CD14-positive monocyte (primary cell): ENCODE data around the gene PGP. TPM values are rescaled to one million over a fixed set of nuclear protein-coding genes. Genes with fewer than 3 reads are reported as not detected.

Experiments
- DNase-seq, 3 donors: peaks; one replicate each; pipeline ENCODE4 v3.0.0-alpha.2; 2011 to 2022
- H2AFZ ChIP-seq: 2 replicates; pipeline ENCODE4 v1.6.0; 2012; ENCODE audit warnings: mild to moderate bottlenecking, low read depth, low read length, inconsistent platforms; ENCODE audit not compliant: insufficient read depth, poor library complexity, severe bottlenecking
- H3K27ac ChIP-seq, 2 donors: 1 replicate in 1 of 2; 2 replicates in 1 of 2; pipeline ENCODE4 v1.5.1; 2012 to 2013; ENCODE audit warnings: low read length in 2 of 2, control low read depth in 1 of 2, inconsistent platforms in 1 of 2, low read depth in 1 of 2, mild to moderate bottlenecking in 1 of 2
- H3K27me3 ChIP-seq, 2 donors: one replicate each; pipeline versions ENCODE4 v1.6.0 to v1.6.1; 2011 to 2013; ENCODE audit warnings: low read length in 2 of 2; ENCODE audit not compliant: control insufficient read depth in 2 of 2, insufficient read depth in 2 of 2
- H3K36me3 ChIP-seq, 2 donors: replicated peaks in 1 of 2; 1 replicate in 1 of 2; 2 replicates in 1 of 2; pipeline versions ENCODE4 v1.5.1 to v1.6.1; 2012 to 2013; ENCODE audit warnings: low read length in 2 of 2, control low read depth in 1 of 2, inconsistent platforms in 1 of 2, mild to moderate bottlenecking in 1 of 2; ENCODE audit not compliant: insufficient read depth in 2 of 2, control insufficient read depth in 1 of 2
- H3K4me1 ChIP-seq, 2 donors: 1 replicate in 1 of 2; 2 replicates in 1 of 2; pipeline versions ENCODE4 v1.5.1 to v1.6.1; 2012 to 2013; ENCODE audit warnings: low read length in 2 of 2, control low read depth in 1 of 2, inconsistent platforms in 1 of 2, mild to moderate bottlenecking in 1 of 2, moderate library complexity in 1 of 2; ENCODE audit not compliant: insufficient read depth in 2 of 2, control insufficient read depth in 1 of 2
- H3K4me2 ChIP-seq: replicated peaks from 2 replicates; pipeline ENCODE3; 2012; ENCODE audit warnings: low read length, moderate library complexity, mild to moderate bottlenecking; ENCODE audit not compliant: poor library complexity, severe bottlenecking; ENCODE audit errors: extremely low read depth
- H3K4me3 ChIP-seq, 3 experiments: fragments of 200-600 bp in 1 of 3; sonication (generic) in 1 of 3; replicated peaks in 1 of 3; 1 replicate in 2 of 3; 2 replicates in 1 of 3; pipeline ENCODE4 v1.5.1; 2011 to 2013; ENCODE audit warnings: low read length in 3 of 3, mild to moderate bottlenecking in 3 of 3, control low read depth in 2 of 3, low read depth in 2 of 3, inconsistent platforms in 1 of 3, moderate library complexity in 1 of 3
- H3K79me2 ChIP-seq: 2 replicates; pipeline ENCODE4 v1.6.0; 2012; ENCODE audit warnings: mild to moderate bottlenecking, control low read depth, inconsistent platforms, low read length, moderate library complexity; ENCODE audit not compliant: insufficient read depth
- H3K9ac ChIP-seq: 2 replicates; pipeline ENCODE4 v1.6.0; 2017; ENCODE audit warnings: low read length, mild to moderate bottlenecking; ENCODE audit not compliant: insufficient read depth, poor library complexity, severe bottlenecking
- H3K9me3 ChIP-seq, 2 donors: replicated peaks in 1 of 2; 1 replicate in 1 of 2; 2 replicates in 1 of 2; pipeline versions ENCODE4 v1.5.1 to v1.6.1; 2012 to 2013; ENCODE audit warnings: low read length in 2 of 2, control low read depth in 1 of 2; ENCODE audit not compliant: control insufficient read depth in 1 of 2, insufficient read depth in 1 of 2
- H4K20me1 ChIP-seq: 2 replicates; pipeline ENCODE4 v1.6.0; 2012; ENCODE audit warnings: mild to moderate bottlenecking, low read length, control low read depth, moderate library complexity; ENCODE audit not compliant: insufficient read depth
- H3K27ac Mint-ChIP-seq, 7 donors: one replicate each; pipeline ENCODE4 v1.8.0; 2020; ENCODE audit warnings: mild to moderate bottlenecking in 7 of 7, mixed read lengths in 7 of 7, moderate library complexity in 6 of 7, inconsistent platforms in 2 of 7
- H3K27me3 Mint-ChIP-seq, 3 donors: one replicate each; pipeline ENCODE4 v1.8.0; 2021 to 2022; ENCODE audit warnings: low read depth in 3 of 3, mild to moderate bottlenecking in 3 of 3, mixed read lengths in 3 of 3, moderate library complexity in 3 of 3, inconsistent platforms in 1 of 3
- H3K36me3 Mint-ChIP-seq, 2 donors: one replicate each; pipeline ENCODE4 v1.8.0; 2020; ENCODE audit warnings: mixed read lengths in 2 of 2, inconsistent platforms in 1 of 2, mild to moderate bottlenecking in 1 of 2
- H3K4me1 Mint-ChIP-seq: one replicate; pipeline ENCODE4 v1.8.0; 2020; ENCODE audit warnings: mild to moderate bottlenecking, mixed read lengths
- H3K4me3 Mint-ChIP-seq, 2 donors: one replicate each; pipeline ENCODE4 v1.8.0; 2020; ENCODE audit warnings: mild to moderate bottlenecking in 2 of 2, mixed read lengths in 2 of 2, moderate library complexity in 1 of 2
- H3K9me3 Mint-ChIP-seq, 7 donors: one replicate each; pipeline ENCODE4 v1.8.0; 2020 to 2022; ENCODE audit warnings: mixed read lengths in 7 of 7, mild to moderate bottlenecking in 6 of 7, moderate library complexity in 6 of 7, inconsistent platforms in 2 of 7
- CTCF ChIP-seq: fragments of 200-600 bp; IDR thresholded peaks from one replicate; pipeline ENCODE4 v1.8.0; 2022; ENCODE audit warnings: antibody characterized with exemption, mild to moderate bottlenecking
- WGBS: methylation state at CpG from one replicate; pipeline ENCODE4 v1.1.5; 2013; ENCODE audit warnings: missing lambda C conversion rate; ENCODE audit not compliant: insufficient coverage; 5-methylcytosine and 5-hydroxymethylcytosine counted together
- intact Hi-C, 2 donors: fragments of 100-400 bp; cut with micrococcal nuclease; formaldehyde crosslinking; loops; one replicate each; pipeline versions ENCODE4 v1.15.0 to v1.15.1; 2023
- polyA plus RNA-seq, 3 donors: library from polyadenylated mRNA; depleted of rRNA in 1 of 3; unstranded in 2 of 3; stranded (reverse) in 1 of 3; fragments of 300-500 nt in 2 of 3; fragments of >200 nt in 1 of 3; fragmentation: Illumina TruSeq in 2 of 3; gene quantifications; 1 replicate in 2 of 3; 2 replicates in 1 of 3; pipeline ENCODE4 v1.2.3, GENCODE V29; 2012 to 2021

The PGP gene
- polyA plus RNA-seq, 3 donors: 7.2 to 20.2 (median 19.2) TPM

- Histone ChIP-seq H3K4me3 (no peak overlapping the region), H3K9me3 (no peaks in the 10 kb centered on the region), H3K9ac (no peak overlapping the region), H3K4me1 (peaks cover 7 to 9% of the 10 kb centered on the region in 2 donors), H3K36me3 (peaks cover 58 to 72% of the 10 kb centered on the region in 2 donors), H3K4me2 (no peak overlapping the region), H3K79me2 (peaks cover 37% of the 10 kb centered on the region), H4K20me1 (peaks cover 16% of the 10 kb centered on the region), H3K27me3 (no peaks in the 10 kb centered on the region), H2AFZ (no peak overlapping the region), H3K27ac (no peak overlapping the region)
- 97% methylated on average over 6 of the region's 12 CpGs for WGBS
- no peak for DNase-seq
- Mint-ChIP-seq H3K27ac (no peak overlapping the region), H3K4me3 (no peak overlapping the region), H3K27me3 (peaks cover 1 to 3% (median 2%) of the 10 kb centered on the region in 3 donors), H3K9me3 (no peaks in the 10 kb centered on the region), H3K4me1 (peaks cover 21% of the 10 kb centered on the region), H3K36me3 (peaks cover 40 to 63% of the 10 kb centered on the region in 2 donors)
- TF ChIP-seq CTCF: no peak
- intact Hi-C loops: no loop called here
Observed at GRCh38 chr16:2229091-2229490, 14.5 kb upstream of the PGP start.

- H3K4me1 Mint-ChIP-seq: peaks cover 22% of the 10 kb centered on the region
- Histone ChIP-seq H3K27me3 (no peaks in the 10 kb centered on the region), H3K9ac (no peak overlapping the region), H2AFZ (no peak overlapping the region), H3K79me2 (peaks cover 42% of the 10 kb centered on the region), H3K4me1 (peaks cover 10 to 14% of the 10 kb centered on the region in 2 donors), H4K20me1 (peaks cover 15% of the 10 kb centered on the region), H3K27ac (no peak overlapping the region), H3K4me3 (no peak overlapping the region), H3K9me3 (no peaks in the 10 kb centered on the region), H3K4me2 (no peak overlapping the region), H3K36me3 (peaks cover 50 to 64% of the 10 kb centered on the region in 2 donors)
- no peak for DNase-seq
- no peak overlapping the region for H3K4me3 Mint-ChIP-seq
- H3K27ac Mint-ChIP-seq: peak overlapping the region in 1 of 7 donors; percentile 12
- peaks cover 0 to 2% (median 0%) of the 10 kb centered on the region in 3 donors for H3K27me3 Mint-ChIP-seq
- H3K9me3 Mint-ChIP-seq: no peaks in the 10 kb centered on the region
- intact Hi-C loops: no loop called here
- 98% methylated on average over 19 of the region's 25 CpGs for WGBS
- TF ChIP-seq CTCF: no peak
- H3K36me3 Mint-ChIP-seq: peaks cover 34 to 57% of the 10 kb centered on the region in 2 donors
Observed at GRCh38 chr16:2228161-2228824, 13.7 kb upstream of the PGP start.
